EH (cell line): ENCODE results near the gene CUTA.

Source experiments
- DNase-seq: peaks from one replicate; pipeline ENCODE4 v3.0.0-alpha.2; 2015; ENCODE audit warnings: low read depth

Gene CUTA

DNA sequence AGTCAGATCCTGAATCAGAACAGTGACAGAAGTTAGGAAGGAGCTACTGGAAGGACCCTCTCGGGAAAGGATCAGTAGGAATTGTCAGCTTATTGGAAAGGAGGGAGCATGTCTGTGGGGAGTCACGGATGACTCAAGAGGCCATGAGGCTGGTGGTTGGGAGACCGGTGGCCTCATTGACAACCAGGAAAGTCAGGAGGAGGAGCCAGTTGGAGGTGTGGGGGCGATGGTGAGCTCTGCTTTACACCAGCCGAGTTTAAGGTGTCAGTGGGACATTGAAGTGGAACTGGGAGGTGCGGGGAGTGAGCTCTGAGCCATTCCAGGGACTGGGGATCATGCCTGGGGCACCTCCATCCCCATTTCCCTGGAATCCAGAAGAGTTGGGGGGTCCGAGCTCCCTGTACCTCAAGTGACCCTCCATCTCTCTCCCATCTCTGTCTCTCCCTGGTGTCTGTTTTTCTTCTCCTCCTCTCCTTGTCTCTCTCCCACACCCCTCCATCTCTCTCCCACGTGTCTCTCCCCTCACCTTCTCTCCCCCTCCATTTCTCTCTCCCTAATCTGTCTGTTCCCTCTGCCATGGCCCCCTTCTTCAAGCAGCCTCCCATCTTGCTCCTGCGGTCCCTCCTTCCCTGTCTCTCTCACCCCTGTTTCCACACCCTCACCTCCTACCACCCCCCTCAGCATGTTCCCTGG is 22.2 kb upstream of the CUTA start:
- no peak for DNase-seq

DNA sequence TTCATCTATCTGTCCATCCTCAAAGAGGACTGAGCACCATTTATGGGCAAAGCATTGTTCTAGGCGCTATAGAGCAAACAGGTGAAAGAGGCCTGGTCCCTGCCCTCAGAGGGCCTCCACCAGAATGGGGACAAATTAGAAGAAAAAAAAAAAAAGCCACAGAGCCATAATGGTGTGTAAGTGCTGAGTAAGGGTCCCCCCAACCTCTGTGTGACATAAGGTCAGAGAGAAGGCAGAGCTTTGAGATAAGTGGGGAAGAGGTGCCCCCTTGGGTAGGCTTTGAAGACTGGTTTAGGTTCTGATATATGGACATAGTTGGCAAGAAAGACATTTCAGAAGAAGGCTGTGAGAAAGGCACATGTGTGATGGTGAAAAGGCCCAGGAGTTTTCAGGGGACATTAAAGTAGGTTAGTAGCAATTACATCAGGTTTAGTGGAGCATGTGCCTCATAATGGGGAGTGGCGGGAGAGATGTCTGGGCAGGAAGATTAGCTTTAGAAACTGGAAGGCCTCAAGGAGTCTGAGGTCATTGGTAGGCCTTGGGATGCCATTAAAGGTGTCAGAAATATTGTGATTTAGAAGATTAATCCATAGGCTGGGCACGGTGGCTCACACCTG is 21.2 kb upstream of the CUTA start:
- no peak for DNase-seq

DNA sequence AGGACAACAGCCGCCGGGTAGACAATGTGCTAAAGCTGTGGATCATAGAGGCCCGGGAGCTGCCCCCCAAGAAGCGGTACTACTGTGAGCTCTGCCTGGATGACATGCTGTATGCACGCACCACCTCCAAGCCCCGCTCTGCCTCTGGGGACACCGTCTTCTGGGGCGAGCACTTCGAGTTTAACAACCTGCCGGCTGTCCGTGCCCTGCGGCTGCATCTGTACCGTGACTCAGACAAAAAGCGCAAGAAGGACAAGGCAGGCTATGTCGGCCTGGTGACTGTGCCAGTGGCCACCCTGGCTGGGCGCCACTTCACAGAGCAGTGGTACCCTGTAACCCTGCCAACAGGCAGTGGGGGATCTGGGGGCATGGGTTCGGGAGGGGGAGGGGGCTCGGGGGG is 19.8 kb upstream of the CUTA start:
- no peak for DNase-seq

DNA sequence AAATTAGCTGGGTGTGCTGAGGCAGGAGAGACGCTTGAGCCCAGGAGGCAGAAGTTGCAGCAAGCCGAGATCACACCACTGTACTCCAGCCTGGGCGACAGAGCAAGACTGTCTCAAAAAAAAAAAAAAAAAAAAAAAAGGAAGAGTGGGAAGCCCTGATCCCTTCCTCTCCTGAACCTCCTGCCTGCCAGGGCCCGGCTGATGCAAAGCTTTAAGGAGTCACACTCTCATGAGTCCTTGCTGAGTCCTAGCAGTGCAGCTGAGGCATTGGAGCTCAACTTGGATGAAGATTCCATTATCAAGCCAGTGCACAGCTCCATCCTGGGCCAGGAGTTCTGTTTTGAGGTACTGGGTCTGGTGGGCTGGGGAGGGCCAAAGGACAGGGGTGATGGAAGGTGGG is 17.1 kb upstream of the CUTA start:
- no peak for DNase-seq

DNA sequence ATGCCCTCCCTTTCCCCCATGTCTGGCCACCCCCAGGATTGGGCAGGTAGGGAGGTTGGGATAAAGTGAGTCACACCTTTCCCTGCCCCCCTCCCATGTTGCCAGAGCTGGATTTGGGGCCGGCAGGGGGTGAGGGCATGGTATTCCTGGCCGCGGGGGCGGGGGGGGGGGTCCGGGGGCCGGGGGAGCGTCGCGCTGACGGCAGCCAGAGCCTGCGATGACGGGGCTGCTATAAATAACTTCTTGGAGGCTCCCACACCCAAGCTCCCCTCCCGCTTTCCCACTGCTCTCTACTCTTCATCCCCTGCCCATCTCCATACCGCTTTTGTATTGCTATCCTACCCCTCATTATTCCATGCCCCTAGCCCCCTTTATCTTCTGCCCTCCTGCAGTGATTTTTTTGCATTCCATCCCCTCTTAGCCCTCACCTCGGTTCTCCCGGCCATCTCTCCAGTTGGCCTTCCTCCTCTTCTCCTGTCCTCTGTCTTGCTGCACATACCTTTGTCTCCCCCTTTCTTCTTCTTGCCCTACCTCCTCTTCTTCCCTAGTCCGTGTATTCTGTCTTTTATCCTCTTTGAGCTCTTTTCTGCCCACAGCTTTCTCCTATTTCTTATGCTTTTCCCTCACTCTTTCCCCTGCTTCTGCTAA is 15.8 kb upstream of the CUTA start:
- DNase-seq, result peak; percentile 40

DNA sequence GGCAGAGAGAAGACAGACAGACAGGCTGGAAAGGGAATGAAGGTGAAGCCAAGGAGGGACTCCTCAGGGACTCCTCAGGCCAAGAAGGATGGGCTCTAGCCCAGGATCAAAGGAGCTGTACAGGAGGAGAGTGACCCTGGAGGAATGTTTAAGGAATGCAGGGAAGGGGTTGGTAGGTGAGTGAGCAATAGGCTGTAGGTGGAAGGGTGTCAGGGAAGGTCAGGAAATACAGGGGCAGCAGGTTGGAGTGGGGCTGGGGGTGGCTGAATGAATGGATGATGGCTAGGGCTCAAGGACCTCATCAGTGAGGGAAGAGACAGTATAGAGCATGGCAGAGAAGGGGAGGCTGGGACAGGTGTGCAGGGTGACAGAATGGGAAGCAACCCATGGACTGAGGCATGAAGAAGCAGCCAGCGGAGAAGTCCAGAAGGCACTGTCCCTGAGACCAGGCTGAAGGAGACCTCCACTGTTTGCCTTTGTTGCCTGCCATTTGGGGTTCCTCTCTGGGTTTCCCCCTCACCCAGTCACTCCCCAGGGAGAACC is 15.2 kb upstream of the CUTA start:
- no peak for DNase-seq

DNA sequence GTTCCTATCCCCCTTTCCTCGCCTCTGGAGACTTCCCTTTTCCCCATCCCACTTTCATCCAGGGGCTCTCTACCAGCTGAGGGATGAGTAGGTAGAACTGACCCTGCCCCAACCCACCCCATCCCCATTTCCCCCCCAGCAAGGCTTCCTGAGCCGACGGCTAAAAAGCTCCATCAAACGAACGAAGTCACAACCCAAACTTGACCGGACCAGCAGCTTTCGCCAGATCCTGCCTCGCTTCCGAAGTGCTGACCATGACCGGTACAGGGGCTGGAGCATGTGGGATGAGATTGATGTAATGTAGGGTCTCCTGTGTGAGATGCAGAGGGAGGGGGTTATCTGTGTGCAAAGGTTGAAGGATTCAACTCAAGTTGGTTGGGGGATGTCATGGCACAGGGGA is 14.6 kb upstream of the CUTA start:
- DNase-seq, result no peak

DNA sequence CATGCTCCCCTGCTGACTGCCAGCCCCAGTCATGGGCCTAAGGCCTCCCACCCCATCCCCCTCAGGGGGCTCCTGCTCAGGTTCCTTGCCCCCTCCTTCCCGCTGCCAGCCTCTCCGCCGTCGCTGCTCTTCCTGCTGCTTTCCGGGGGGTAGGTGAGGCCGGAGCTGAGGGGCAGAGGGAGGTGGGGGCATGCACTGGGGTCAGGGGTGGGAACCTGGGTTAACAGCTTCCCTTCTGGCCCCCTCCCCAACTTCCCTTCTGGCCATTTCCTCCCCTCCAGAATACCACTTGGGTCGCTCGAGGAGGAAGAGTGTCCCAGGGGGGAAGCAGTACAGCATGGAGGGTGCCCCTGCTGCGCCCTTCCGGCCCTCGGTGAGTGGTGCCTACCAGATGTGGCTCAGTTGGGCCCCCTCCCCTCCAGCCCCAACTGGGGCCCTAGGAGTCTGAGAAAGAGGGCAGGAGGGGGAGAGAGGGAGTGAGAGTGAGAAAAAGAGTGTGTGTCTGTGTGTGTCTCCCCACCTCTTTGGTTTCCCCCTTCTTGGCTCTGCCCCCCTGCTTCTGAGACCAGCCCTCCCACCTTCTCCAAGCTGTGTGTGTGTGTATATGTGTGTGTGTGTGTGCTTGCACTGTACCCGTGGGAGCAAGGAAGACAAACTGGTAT is 14.1 kb upstream of the CUTA start:
- DNase-seq, result no peak

DNA sequence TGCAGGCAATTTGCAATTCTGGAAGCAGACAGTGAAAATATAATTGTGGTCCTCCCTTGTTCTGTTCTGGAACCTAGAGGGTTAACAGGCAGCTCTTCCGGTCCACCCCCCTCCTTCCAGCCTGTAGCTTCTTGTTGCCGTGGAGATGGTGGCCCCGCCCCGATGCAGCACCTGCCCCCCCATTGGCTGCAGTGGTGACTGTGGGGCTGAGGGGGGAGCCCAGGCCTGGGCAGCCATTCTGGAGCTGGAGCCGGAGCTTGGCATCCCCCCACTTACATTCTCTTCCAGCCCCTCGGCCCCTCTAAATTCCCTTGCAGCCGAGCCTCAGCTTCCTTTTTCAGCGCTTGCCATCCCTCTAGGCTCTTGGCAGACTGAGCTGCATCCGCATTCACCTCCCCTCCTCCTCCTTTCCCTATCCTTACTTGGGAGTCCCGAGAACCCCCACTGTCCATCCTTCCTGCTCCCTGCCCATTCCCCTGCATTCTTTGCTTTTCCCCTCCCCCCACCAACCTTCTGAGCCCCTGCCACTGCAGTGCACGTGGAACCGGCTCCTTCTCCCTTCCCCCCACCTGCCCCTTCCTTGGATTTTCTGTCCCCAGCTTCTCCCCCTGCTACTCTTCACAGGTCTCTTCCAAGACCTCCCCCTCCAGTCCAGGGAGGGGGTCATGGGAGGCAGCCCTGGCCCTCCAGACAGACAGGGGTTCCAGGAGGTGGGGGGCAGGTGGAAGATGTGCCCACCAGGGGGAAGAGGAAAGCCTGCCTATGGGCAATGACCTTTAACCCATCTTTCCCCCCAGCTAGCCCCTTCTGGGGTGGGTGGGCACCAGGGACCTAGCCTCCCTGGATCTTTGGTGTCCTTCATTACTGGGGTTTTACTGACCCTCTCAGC is 13.3 kb upstream of the CUTA start:
- peak; percentile 76 for DNase-seq

DNA sequence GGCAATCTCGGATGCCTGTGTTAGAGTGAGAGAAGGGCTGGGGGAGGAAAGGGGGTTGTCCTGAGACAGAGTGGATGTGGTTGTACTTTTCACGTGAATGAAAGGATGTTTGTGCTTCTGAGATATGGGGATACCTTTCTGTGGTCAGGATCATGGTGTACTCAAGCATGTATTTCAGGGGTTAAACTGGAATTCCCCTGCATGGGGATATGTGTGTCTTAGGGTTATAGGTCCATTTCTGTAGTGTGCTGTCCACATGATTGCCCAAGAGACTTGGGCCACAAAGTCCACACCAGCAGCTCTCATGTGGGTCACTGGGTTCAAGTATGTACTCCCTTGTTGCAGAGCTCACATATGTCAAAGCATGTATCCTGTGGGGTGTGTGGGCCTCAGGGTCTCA is 12.4 kb upstream of the CUTA start:
- no peak for DNase-seq

DNA sequence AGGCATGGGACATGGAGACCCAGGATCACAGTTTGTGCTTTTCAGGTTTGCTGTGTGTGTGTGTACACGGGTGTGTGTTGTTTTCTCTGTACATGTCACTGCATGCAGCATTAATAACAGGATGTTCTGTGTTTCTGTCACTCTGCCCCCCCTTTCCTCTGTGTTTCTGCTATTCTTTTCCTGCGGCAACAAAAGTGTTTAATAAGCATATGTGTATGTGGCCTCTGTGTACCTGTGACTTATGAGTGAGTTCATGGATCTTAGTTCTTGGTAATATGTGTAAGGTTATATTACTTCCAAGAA is 11.8 kb upstream of the CUTA start:
- DNase-seq, result no peak

DNA sequence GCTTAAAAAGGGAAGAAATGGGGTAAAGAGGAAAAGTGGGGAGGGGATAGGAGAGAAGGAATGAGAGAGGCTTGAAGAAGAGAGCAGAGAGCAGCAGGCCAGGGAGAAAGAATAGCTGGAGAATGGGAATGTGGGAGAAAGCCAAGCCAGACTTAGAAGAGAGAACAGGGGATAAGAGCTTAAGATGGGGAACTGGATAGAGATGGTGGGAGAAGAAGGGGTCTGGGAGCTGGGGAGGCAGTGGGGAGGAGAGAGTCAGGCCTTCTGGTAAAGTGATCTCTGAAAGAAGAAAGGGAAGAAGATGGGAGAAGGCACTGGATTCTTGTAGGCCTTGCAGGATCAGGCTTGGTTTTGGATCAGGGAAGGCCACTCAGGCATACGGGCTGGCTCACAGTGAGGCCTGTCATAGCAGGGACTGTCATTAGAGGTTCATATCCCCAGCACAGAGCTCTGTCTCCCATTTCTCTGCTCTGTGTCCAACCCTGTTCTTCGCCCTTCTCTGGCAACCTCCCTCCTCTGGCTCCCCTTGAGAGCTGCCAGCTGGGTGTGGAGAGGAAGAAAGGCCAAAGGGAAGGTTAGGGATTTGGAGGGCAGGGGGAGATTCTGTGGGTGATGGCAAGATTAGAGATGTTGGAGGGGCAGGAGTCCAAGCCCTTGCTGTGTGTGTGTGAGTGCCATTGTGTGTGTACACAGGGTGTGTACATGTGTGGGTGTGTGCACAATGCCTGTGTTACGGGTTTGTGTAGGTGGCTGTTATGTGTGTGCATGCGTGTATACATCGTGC is 11.3 kb upstream of the CUTA start:
- DNase-seq, result no peak

DNA sequence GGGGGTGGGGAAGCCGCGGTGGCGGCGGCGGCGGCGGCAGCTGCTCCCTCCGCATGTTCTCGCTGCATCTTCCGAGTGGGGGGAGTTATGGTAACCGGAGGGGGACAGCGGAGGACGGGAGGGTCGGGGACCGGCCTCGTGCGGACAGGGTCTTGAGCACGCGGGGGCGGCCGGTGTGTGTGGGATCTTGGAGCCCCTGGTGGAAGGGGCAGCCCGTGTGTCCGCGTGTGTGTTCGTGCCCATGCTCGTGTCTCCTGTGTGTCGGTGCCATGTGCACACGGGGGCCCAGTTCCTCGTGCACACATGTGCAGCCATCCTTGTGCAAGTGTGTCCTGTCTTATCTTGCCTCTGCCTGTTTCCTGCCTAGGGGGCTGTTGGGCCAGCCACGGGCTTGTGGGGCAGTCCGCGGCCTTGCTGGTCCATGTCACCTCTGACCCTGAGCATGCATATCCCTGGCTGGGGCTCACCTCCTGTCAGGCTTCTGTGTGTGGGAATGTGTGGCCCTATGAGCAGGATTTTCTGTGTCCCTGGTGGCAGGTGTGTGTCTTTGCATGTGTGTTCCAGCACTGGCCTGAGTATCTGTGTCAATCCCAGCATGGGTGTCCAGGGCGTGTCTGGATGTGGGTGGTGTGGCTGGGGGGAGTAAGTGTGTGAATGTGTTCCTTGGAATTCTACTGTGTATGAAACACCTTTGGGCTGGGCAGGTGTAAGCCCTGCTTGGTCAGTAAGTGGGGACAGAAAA is 10.5 kb upstream of the CUTA start:
- DNase-seq, result peak; percentile 42

DNA sequence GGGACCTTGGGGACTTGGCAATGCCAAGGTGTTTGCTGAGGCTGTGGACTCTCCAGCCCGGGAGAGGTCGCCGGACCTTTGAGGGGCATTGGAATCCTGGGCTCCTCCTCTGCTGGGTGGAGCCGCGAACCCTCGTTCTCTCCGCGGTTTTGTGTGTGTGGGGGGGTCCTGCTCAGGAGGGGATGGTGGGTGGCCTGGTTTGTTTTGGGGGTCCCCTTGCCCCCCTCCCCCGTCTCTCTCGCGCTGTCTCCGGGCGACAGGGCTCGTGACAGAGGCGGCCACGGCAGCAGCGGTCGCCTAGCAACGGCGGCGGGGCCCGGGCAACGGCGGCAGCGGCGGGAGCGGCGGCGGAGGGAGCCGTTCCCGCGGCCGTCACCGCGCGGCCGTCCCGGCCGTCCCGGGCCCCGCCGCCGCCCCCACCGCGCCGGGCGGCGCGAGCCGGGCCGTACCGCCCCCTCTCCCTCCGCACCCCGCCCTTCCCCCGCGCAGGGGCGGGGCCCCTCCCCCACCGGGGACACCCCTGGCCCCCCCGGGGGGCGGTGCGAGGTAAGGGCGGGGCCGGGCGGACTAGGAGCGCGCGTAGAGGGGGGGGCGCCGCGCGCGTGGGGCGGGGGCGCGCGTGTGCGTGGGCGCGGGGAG is 9.8 kb upstream of the CUTA start:
- peak; percentile 39 for DNase-seq

DNA sequence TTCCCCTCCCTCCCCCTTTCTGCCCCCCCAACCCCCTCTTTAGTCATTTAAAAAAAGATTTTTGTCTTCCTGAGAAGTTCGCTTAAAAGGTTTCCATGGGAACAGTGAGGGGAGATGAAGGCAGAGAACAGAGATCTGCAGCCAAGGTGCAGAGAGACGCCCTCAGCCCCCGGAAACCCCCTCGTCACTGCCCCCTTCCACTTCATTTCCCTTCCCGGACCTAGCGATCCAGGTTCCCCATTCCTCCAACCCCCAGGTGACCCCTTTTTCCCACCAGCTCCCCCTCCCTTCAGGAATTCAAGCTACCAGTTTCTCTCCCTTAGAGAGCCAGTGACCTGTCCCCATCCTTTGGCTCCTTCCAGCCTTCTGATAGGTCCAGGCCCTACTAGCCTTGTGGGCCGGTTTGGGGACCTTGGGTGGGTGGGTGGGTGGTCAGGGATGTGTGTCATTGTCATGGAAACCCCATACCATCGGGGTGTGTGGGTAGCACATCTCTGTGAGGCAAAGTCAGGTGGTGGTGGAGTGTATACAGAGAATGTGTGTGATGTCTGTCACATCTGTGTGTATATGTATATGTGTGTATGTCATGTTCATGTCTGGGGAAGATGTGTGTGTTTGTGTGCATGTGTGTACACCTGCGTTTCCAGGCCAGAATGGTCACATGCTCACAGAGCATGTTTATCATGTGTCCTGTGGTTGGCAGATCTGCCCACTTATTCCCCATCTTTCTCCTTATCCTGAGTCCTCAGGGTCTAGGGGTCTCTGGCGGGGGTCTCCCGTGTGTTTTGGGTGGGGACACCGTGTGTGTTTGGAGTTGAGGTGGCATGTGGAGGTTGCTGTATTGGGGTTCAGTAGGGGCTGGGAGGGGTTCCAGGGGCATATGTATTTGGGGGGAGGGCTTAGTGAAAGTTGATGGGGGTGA is 8.9 kb upstream of the CUTA start:
- no peak for DNase-seq

DNA sequence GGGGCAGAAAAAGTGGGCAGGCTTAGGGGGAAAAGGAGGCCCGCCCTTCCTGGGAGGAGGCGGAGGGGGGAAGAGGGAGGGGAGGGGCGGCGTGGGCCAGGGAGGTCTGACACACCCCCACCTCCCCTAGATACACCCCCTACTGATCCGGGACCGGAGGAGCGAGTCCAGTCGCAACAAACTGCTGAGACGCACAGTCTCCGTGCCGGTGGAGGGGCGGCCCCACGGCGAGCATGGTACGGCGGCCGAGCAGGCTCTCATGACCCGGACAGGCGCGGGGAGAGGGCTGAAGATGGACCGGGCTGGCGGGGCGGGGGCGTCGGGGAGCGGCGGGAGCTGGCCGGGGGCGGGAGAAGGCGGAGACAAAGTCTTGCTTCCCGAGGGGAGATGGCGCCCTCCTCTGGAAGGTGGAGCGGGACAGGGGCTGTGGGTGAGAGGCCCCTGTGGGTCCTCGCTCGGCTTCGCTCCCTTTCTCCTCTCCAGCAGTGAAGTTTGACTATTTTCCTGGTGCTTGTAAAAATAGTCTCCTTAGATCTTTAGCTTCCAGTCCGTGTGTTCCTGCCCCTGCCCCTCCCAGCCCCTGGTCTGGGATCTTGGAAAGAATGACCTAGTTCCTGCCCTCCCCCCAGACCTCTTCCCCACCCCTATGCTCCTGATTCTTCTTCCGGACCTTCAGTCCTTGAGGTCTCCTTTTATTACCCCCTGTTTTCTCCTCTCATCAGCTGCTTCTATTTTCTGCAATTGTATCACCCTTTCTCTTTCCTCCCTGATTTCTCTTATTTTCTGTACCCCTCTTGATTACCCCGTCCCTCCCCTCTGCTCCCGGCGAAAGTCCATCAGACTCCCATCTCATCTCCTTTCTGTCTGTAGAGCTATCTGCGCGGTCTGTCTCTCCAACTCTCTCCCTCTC is 8.0 kb upstream of the CUTA start:
- DNase-seq, result peak; percentile 84

DNA sequence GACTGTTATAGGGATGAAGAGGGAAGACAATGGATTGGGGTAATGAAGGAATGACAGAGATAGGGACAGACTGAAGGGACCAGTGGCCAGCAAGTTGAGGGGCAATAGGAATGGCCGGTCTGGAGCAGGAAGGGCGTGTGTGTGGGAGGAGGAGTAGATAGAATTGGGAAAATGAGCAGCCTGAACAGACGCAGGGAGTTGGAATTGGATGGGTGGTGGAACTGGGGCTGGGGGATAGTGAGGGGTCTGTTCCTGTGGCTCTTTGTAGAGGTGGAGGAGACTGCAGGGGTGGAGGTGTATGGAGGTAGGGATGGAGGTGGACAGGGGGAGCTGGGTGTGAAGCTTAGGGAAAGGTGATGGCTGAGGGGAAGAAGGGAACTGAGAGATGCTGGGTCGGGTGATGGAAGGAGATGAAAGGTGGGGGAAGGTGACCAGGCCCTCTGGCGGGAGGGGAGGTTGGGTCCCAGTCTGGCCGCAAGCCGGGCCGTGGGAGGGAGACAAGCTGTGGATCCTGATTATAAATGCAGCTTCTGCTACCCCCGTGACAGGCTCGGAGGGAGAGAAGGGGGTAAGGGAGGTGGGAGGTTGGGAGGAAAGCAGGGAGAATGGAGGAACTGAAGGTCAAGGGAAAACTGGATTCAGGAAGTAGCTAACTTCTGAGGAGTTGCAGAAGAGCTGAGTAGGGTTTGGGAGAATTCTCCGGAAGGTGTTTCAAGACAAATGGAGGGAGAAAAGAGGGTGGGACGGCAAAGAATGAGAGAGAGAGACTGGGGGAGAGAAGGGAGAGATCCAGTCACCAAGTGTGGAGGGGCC is 7.2 kb upstream of the CUTA start:
- DNase-seq, result no peak
